SU-DHL-6 (cell line): ENCODE measurements around the gene IL4I1.

Experiments used
- H2AFZ ChIP-seq: fragments of 200-600 bp; sonication (generic); 2 replicates; pipeline ENCODE4 v1.6.1; 2014; ENCODE audit warnings: low read depth, mild to moderate bottlenecking, moderate library complexity, mixed read lengths, antibody characterized with exemption, low read length; ENCODE audit not compliant: severe bottlenecking
- H3F3A ChIP-seq: fragments of 200-600 bp; shearing (Covaris generic); 2 replicates; pipeline ENCODE4 v1.6.0; 2016; ENCODE audit warnings: antibody characterized with exemption, mild to moderate bottlenecking; ENCODE audit not compliant: insufficient read depth
- H3K27ac ChIP-seq: fragments of 200-600 bp; sonication (generic); 2 replicates; pipeline ENCODE4 v1.5.1; 2016; ENCODE audit warnings: low read depth, mild to moderate bottlenecking, low read length, moderate library complexity, mixed read lengths
- H3K27me3 ChIP-seq: fragments of 200-600 bp; sonication (generic), shearing (Covaris generic); 2 replicates; pipeline ENCODE4 v1.6.0; 2014; ENCODE audit warnings: mild to moderate bottlenecking, low read length
- H3K36me3 ChIP-seq: fragments of 200-600 bp; sonication (generic); 2 replicates; pipeline ENCODE4 v1.6.1; 2014; ENCODE audit warnings: mild to moderate bottlenecking, low read length, mixed read lengths
- H3K4me2 ChIP-seq: fragments of 300-600, 200-600 bp; shearing (Covaris generic), sonication (generic); 2 replicates; pipeline ENCODE4 v1.6.0; 2014; ENCODE audit warnings: low read length, low read depth, mild to moderate bottlenecking; ENCODE audit not compliant: poor library complexity, severe bottlenecking
- H3K4me3 ChIP-seq: fragments of 200-600 bp; sonication (generic); 2 replicates; pipeline ENCODE4 v1.5.1; 2014; ENCODE audit warnings: antibody characterized with exemption, low read length, mild to moderate bottlenecking, mixed read lengths; ENCODE audit not compliant: insufficient read depth, poor library complexity, severe bottlenecking
- H3K79me2 ChIP-seq: fragments of 200-600 bp; sonication (generic); 2 replicates; pipeline ENCODE4 v1.6.1; 2014; ENCODE audit warnings: mild to moderate bottlenecking, low read length, moderate library complexity; ENCODE audit not compliant: insufficient read depth
- H3K9ac ChIP-seq: fragments of 200-600 bp; sonication (generic); 2 replicates; pipeline ENCODE4 v1.7.0; 2014; ENCODE audit warnings: mild to moderate bottlenecking, low read length
- H3K9me2 ChIP-seq: fragments of 200-600 bp; sonication (generic); replicated peaks from 2 replicates; pipeline ENCODE4 v1.6.1; 2014; ENCODE audit warnings: low read length; ENCODE audit not compliant: insufficient read depth
- H3K9me3 ChIP-seq: fragments of 200-600 bp; sonication (generic); 2 replicates; pipeline ENCODE4 v1.6.1; 2014; ENCODE audit warnings: low read length, mixed read lengths; ENCODE audit not compliant: insufficient read depth
- H4K20me1 ChIP-seq: fragments of 200-600 bp; sonication (generic); 2 replicates; pipeline ENCODE4 v1.6.1; 2014; ENCODE audit warnings: low read depth, mild to moderate bottlenecking, antibody characterized with exemption, low read length, moderate library complexity, mixed read lengths
- CTCF ChIP-seq: fragments of 200-600 bp; sonication (generic); IDR thresholded peaks from one replicate; pipeline ENCODE4 v1.5.1; 2017; ENCODE audit warnings: antibody characterized with exemption, mild to moderate bottlenecking, low read length, moderate library complexity; ENCODE audit not compliant: insufficient read depth, poor library complexity, severe bottlenecking
- EZH2phosphoT487 ChIP-seq: fragments of 200-600 bp; sonication (generic), shearing (Covaris generic); conservative IDR thresholded peaks from 2 replicates; pipeline ENCODE4 v1.6.1; 2018; ENCODE audit warnings: mild to moderate bottlenecking, antibody characterized with exemption, low read length, moderate library complexity, mixed read lengths

The IL4I1 gene

GRCh38 chr19:49875177-49875576 lies 21.5 kb downstream of the IL4I1 start:
- Histone ChIP-seq H3K79me2 (peaks cover 9% of the 10 kb centered on the region; the same call in 1 of the 2 replicates), H3K9ac (peak overlapping the region; percentile 94)
- no peak for TF ChIP-seq EZH2phosphoT487
- TF ChIP-seq CTCF: no peak

GRCh38 chr19:49874503-49875157 lies 22.1 kb downstream of the IL4I1 start:
- H3F3A ChIP-seq: 0 out of 2 replicates have a peak, but pooled peaks cover 6% of the 10 kb centered on the region
- H3K4me2 ChIP-seq: peak overlapping the region; percentile 91
- H3K79me2 ChIP-seq: peaks cover 9% of the 10 kb centered on the region; the same call in 1 of the 2 replicates
- no peak overlapping the region for H3K27ac ChIP-seq
- H3K9me2 ChIP-seq: no peaks in the 10 kb centered on the region
- no peak overlapping the region; the same call in 1 of the 2 replicates for H3K9ac ChIP-seq
- no peaks in the 10 kb centered on the region for H3K36me3 ChIP-seq
- H2AFZ ChIP-seq: no peak overlapping the region
- TF ChIP-seq CTCF: no peak
- no peak for TF ChIP-seq EZH2phosphoT487
- no peaks in the 10 kb centered on the region for H4K20me1 ChIP-seq
- no peaks in the 10 kb centered on the region for H3K9me3 ChIP-seq
- no peak overlapping the region for H3K4me3 ChIP-seq
- H3K27me3 ChIP-seq: no peaks in the 10 kb centered on the region

More at GRCh38 chr19:49875177-49875576, 21.5 kb downstream of the IL4I1 start:
- H3F3A ChIP-seq: 0 out of 2 replicates have a peak, but pooled peaks cover 5% of the 10 kb centered on the region
- H3K4me2 ChIP-seq: peak overlapping the region; percentile 91
- no peaks in the 10 kb centered on the region for H3K36me3 ChIP-seq
- H3K27ac ChIP-seq: no peak overlapping the region
- no peaks in the 10 kb centered on the region for H3K9me2 ChIP-seq
- H3K4me3 ChIP-seq: peak overlapping the region; percentile 80
- no peaks in the 10 kb centered on the region for H4K20me1 ChIP-seq
- no peak overlapping the region for H2AFZ ChIP-seq
- no peaks in the 10 kb centered on the region for H3K9me3 ChIP-seq
- H3K27me3 ChIP-seq: no peaks in the 10 kb centered on the region

DNA sequence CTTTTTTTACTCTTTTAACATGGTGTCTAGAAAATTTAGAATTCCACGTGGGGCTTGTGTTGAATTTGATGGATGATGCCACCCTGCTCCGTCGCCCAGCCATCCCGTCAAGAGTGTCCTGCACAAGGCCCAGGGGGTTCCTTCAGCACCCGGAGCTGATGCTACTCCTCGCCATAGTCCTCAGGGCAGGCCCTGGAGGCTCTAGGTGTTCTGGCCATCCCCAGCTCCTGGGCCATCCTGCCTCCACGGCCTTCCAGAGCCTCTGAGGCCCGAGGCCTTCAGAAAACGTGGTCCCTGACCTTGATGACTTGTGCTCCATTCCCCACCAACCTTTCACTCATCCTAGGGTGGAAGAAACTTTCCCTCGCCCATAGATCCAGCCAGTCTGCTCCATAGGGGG lies 22.9 kb downstream of the IL4I1 start:
- Histone ChIP-seq H2AFZ (no peak overlapping the region), H3K27ac (no peak overlapping the region), H3K36me3 (no peaks in the 10 kb centered on the region), H3K9ac (no peak overlapping the region), H3K9me3 (no peaks in the 10 kb centered on the region), H4K20me1 (no peaks in the 10 kb centered on the region), H3K4me2 (no peak overlapping the region), H3F3A (0 out of 2 replicates have a peak, but pooled peaks cover 8% of the 10 kb centered on the region), H3K4me3 (no peak overlapping the region), H3K9me2 (no peaks in the 10 kb centered on the region), H3K27me3 (no peaks in the 10 kb centered on the region), H3K79me2 (peaks cover 9% of the 10 kb centered on the region; the same call in 1 of the 2 replicates)
- TF ChIP-seq CTCF: no peak
- TF ChIP-seq EZH2phosphoT487: no peak
